PFSK-1 (cell line): ENCODE measurements around the gene RAD9A.
A peak's percentile ranks its signal among the peaks of the same experiment; 100 is the strongest.

Source experiments
- FOXP2 ChIP-seq: optimal IDR thresholded peaks from 2 replicates; pipeline ENCODE3; 2011; ENCODE audit warnings: borderline replicate concordance, control low read depth, inconsistent platforms; ENCODE audit not compliant: insufficient read depth; ENCODE audit errors: extremely low read length, extremely low read depth
- POLR2AphosphoS5 ChIP-seq: IDR thresholded peaks from 2 replicates; pipeline ENCODE4 v1.6.1; 2012; ENCODE audit warnings: low read depth, mild to moderate bottlenecking, control low read depth, low read length, moderate library complexity
- SIN3A ChIP-seq: IDR thresholded peaks from 2 replicates; pipeline ENCODE4 v1.6.1; 2012; ENCODE audit warnings: mild to moderate bottlenecking, low read length, moderate library complexity, borderline replicate concordance; ENCODE audit not compliant: insufficient read depth
- TAF1 ChIP-seq: IDR thresholded peaks from 2 replicates; pipeline ENCODE4 v1.6.1; 2012; ENCODE audit warnings: low read length, control low read depth, borderline replicate concordance; ENCODE audit not compliant: insufficient read depth
- TF ChIP-seq, protein P1 (sequence below), 2 experiments: IDR thresholded peaks; 2 replicates each; pipeline versions ENCODE4 v1.6.1 to v1.8.0; 2011 to 2012; ENCODE audit warnings: low read depth in 2 of 2, low read length in 2 of 2, control low read depth in 1 of 2, inconsistent platforms in 1 of 2, mild to moderate bottlenecking in 1 of 2, moderate library complexity in 1 of 2; ENCODE audit not compliant: insufficient read depth in 1 of 2

DNA sequence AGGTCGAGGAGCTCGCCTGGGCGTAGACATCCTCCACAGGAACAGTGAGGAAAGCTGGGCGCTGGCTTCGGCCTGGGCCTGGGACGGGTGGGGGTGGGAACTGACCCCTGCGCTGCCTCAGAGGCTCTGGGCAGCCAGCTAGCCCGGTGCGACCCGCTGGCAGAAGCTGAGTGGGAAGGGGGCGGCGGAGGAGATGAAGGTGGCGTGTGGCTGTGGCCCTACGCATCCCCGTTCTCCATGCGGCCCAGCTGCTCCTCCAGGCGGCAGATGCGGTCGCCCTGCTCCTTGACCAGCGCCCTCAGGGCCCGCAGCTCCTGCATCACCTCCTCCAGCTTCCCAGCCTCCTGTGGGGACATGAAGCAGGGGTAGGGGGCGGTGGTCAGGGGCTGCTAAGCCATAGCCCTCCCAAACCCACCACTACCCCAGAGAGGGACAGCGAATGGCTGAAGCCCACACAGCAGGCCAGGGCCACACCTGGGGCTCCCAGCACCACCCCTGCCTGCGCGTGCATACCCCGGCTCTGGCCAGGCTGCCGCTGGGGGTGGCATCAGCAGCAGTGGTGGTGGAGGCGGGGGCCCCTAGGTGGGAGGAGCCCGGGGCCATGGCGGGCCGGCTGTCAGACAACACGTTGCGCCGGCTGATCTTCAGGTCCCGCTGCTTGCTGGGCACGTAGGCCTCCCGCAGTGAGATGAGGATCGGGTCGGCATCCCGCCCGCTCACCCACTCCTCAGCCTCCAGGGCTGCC, 46.5 kb downstream of the RAD9A start:
- TF ChIP-seq FOXP2 (no peak), POLR2AphosphoS5 (peak; percentile 12; the same call in 1 of the 2 replicates), SIN3A (no peak), TAF1 (no peak)
- TF ChIP-seq, protein P1, sequence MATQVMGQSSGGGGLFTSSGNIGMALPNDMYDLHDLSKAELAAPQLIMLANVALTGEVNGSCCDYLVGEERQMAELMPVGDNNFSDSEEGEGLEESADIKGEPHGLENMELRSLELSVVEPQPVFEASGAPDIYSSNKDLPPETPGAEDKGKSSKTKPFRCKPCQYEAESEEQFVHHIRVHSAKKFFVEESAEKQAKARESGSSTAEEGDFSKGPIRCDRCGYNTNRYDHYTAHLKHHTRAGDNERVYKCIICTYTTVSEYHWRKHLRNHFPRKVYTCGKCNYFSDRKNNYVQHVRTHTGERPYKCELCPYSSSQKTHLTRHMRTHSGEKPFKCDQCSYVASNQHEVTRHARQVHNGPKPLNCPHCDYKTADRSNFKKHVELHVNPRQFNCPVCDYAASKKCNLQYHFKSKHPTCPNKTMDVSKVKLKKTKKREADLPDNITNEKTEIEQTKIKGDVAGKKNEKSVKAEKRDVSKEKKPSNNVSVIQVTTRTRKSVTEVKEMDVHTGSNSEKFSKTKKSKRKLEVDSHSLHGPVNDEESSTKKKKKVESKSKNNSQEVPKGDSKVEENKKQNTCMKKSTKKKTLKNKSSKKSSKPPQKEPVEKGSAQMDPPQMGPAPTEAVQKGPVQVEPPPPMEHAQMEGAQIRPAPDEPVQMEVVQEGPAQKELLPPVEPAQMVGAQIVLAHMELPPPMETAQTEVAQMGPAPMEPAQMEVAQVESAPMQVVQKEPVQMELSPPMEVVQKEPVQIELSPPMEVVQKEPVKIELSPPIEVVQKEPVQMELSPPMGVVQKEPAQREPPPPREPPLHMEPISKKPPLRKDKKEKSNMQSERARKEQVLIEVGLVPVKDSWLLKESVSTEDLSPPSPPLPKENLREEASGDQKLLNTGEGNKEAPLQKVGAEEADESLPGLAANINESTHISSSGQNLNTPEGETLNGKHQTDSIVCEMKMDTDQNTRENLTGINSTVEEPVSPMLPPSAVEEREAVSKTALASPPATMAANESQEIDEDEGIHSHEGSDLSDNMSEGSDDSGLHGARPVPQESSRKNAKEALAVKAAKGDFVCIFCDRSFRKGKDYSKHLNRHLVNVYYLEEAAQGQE (IDR thresholded peaks at IDR 0.05; ENCODE audit: insufficient read depth in 1 of 2, low read depth in 2 of 2, low read length in 2 of 2): no peak
